HL-60 (cell line): ENCODE measurements around the gene SLC12A6.

Experiments
- GABPA ChIP-seq: IDR thresholded peaks from 2 replicates; pipeline ENCODE4 v1.6.1; 2012; ENCODE audit warnings: low read depth
- POLR2AphosphoS5 ChIP-seq: IDR thresholded peaks from 2 replicates; pipeline ENCODE4 v1.6.1; 2012; ENCODE audit warnings: low read depth
- REST ChIP-seq: IDR thresholded peaks from 2 replicates; pipeline ENCODE4 v1.6.1; 2012; ENCODE audit warnings: low read depth; ENCODE audit not compliant: insufficient replicate concordance
- SPI1 ChIP-seq: IDR thresholded peaks from 2 replicates; pipeline ENCODE4 v1.6.1; 2012; ENCODE audit warnings: low read depth, mild to moderate bottlenecking, borderline replicate concordance
- TF ChIP-seq, protein P1 (sequence below): IDR thresholded peaks from one replicate; pipeline ENCODE4 v1.5.1; 2011; ENCODE audit warnings: low read length, control low read depth, inconsistent platforms; ENCODE audit not compliant: insufficient read depth

DNA sequence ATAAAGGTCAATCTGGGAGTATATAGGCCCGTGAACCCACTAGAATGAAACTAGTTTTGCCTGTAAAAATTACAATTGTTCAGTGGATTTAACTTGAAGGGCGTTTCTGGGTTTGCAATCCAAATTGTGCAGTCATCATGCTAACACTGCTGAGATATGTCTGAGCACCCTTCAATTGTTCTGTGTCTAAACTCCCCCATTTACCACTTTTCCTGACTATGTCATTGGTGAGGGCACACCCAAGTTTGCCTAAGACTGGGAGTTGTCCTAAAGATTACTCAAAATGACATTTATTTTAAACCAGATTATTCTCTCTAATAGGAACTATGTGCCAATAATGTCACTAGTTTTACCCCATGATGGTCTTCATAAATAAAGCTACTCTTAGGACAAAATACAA lies 58.2 kb downstream of the SLC12A6 start:
- TF ChIP-seq, protein P1, sequence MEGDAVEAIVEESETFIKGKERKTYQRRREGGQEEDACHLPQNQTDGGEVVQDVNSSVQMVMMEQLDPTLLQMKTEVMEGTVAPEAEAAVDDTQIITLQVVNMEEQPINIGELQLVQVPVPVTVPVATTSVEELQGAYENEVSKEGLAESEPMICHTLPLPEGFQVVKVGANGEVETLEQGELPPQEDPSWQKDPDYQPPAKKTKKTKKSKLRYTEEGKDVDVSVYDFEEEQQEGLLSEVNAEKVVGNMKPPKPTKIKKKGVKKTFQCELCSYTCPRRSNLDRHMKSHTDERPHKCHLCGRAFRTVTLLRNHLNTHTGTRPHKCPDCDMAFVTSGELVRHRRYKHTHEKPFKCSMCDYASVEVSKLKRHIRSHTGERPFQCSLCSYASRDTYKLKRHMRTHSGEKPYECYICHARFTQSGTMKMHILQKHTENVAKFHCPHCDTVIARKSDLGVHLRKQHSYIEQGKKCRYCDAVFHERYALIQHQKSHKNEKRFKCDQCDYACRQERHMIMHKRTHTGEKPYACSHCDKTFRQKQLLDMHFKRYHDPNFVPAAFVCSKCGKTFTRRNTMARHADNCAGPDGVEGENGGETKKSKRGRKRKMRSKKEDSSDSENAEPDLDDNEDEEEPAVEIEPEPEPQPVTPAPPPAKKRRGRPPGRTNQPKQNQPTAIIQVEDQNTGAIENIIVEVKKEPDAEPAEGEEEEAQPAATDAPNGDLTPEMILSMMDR = no peak
- TF ChIP-seq GABPA (no peak), POLR2AphosphoS5 (no peak), REST (no peak), SPI1 (no peak)
